ENCODE results near the gene SH3GL2.

Gene SH3GL2

DNA sequence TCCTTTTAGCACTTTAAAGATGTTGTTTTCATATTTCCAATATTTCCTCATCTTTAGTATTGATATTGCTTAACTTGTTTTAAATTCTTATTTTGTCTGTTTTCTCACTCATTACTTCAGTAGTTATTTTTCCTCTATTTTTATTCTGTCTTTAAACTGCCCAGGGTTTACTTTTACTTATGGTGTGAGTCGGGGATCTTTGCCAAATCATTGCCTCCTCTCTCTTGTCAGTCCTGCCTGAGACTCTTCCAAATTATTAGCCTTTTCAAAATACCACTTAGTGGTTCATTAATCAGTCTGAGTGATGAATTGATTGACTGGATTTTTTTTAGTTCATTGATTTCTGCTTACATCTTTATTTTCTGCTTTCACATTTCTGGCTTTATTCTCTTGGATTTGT is 72.9 kb downstream of the SH3GL2 start:
- no peak for DNase-seq (ENCODE audit: low spot score)
- TF ChIP-seq, protein P1, sequence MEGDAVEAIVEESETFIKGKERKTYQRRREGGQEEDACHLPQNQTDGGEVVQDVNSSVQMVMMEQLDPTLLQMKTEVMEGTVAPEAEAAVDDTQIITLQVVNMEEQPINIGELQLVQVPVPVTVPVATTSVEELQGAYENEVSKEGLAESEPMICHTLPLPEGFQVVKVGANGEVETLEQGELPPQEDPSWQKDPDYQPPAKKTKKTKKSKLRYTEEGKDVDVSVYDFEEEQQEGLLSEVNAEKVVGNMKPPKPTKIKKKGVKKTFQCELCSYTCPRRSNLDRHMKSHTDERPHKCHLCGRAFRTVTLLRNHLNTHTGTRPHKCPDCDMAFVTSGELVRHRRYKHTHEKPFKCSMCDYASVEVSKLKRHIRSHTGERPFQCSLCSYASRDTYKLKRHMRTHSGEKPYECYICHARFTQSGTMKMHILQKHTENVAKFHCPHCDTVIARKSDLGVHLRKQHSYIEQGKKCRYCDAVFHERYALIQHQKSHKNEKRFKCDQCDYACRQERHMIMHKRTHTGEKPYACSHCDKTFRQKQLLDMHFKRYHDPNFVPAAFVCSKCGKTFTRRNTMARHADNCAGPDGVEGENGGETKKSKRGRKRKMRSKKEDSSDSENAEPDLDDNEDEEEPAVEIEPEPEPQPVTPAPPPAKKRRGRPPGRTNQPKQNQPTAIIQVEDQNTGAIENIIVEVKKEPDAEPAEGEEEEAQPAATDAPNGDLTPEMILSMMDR (IDR thresholded peaks at IDR 0.05; ENCODE audit: extremely low read depth, missing control alignments) = no peak

- DNase-seq (ENCODE audit: low spot score) = no peak
- TF ChIP-seq, protein P1 (IDR thresholded peaks at IDR 0.05; ENCODE audit: extremely low read depth, missing control alignments) = no peak
Observed at GRCh38 chr9:17653947-17654465, 75.1 kb downstream of the SH3GL2 start.

DNA sequence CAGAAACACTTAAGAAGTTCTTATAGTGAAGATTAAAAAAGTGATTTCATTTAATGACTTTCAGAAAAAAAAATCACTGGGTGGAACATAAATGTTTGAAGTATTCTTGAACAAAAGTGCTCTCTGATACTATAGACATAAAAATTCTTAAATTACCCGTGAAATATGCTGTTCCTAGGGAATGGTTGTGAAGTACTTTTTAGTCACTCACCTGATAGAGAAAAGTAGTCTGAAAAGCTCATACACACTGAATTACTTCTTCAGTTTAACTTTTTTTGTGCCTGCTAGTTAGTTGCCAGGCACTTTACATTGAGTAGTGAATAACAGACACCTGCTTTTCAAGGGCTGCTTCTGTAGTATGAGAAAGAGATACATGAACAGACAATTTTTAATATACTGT is 78.0 kb downstream of the SH3GL2 start:
- TF ChIP-seq, protein P1 (IDR thresholded peaks at IDR 0.05; ENCODE audit: extremely low read depth, missing control alignments) = no peak
- DNase-seq (ENCODE audit: low spot score) = no peak

DNA sequence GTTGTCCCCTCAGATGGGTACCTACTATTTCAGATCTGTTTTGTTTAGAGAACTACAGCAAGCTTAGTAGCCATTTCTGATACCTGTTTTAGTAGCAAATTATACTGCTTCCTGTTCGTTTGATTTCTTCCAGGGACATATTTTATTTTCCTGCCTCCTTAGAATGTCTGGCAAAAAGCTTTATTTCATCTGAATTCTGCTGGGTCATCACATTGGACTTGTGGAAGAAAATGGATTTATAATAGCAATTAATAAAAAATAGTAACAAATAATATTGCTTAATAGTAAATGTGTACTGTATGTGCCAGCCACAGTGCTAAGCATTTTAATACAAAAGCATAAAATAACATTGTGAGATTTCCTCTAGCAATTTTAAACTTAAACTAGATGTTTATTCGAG is 79.4 kb downstream of the SH3GL2 start:
- no peak for DNase-seq (ENCODE audit: low spot score)
- TF ChIP-seq, protein P1 (IDR thresholded peaks at IDR 0.05; ENCODE audit: extremely low read depth, missing control alignments) = no peak

- DNase-seq (ENCODE audit: low spot score) = no peak
- TF ChIP-seq, protein P1 (IDR thresholded peaks at IDR 0.05; ENCODE audit: extremely low read depth, missing control alignments) = no peak
Observed at GRCh38 chr9:17660158-17660557, 81.3 kb downstream of the SH3GL2 start.

DNA sequence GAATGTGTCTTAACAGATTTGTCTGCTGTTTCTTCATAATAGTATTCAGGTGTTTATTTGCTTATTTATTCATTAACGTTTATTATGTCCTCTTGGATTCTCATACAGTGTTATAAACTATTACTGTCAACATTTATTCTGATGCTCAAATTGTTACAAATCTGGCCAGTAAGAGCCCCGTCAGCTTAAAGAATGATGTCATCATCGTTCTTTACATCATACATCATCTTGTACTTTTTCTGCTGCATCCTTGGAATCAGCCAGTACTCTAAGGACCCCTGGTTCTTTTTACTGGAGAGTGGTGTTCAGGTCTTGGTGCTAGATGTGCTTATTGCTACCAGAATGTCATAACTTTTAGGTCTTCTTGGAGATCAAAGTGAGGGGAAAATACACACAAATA is 86.6 kb downstream of the SH3GL2 start:
- no peak for DNase-seq (ENCODE audit: low spot score)
- TF ChIP-seq, protein P1 (IDR thresholded peaks at IDR 0.05; ENCODE audit: extremely low read depth, missing control alignments) = no peak

DNA sequence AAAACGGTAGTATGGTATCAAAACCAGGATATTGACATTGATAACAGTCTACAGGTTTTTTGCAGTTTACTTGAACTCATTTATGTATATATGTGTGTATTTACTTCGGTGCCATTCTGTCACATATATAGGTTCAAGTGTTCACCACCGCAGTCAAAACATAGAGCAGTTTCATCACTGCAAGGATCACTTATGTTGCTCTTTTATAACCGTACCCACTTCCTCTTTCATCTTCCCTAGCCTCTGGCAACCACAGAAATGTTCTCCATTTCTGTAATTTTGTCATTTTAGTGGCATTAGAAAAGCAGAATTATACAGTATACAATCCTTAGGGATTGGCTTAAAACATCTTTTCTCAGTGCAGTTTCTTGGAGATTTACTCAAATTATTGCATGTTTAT is 90.3 kb downstream of the SH3GL2 start:
- TF ChIP-seq, protein P1 (IDR thresholded peaks at IDR 0.05; ENCODE audit: extremely low read depth, missing control alignments) = no peak
- DNase-seq (ENCODE audit: low spot score) = no peak
